ENCODE data around the gene ZNF148. TPM values are rescaled to one million over a fixed set of nuclear protein-coding genes. Genes with fewer than 3 reads are reported as not detected.

ZNF148 gene
- total and polyA plus RNA-seq, 8 donors = 2.1 to 31.2 (median 17.1) TPM

GRCh38 chr3:125240496-125240895 lies 134.6 kb downstream of the ZNF148 start:
- Histone ChIP-seq H3K27ac (no peak overlapping the region), H3K4me1 (no peaks in the 10 kb centered on the region)
- TF ChIP-seq CTCF (IDR thresholded peaks at IDR 0.05) = no peak

GRCh38 chr3:125239266-125239665 lies 135.9 kb downstream of the ZNF148 start:
- WGBS, 2 donors = 75 to 84% methylated on average over 3 of the region's 3 CpGs
- Histone ChIP-seq H3K4me3 (no peak overlapping the region), H3K4me1 (no peaks in the 10 kb centered on the region), H3K27ac (no peak overlapping the region), H3K36me3 (no peaks in the 10 kb centered on the region), H3K9me3 (no peaks in the 10 kb centered on the region), H3K27me3 (no peaks in the 10 kb centered on the region)
- intact Hi-C loops (cut with DNase I) = no loop called here
- no peak for DNase-seq
- no peak for FAIRE-seq
- ATAC-seq = no peak
- TF ChIP-seq CTCF (IDR thresholded peaks at IDR 0.05) = no peak

More at GRCh38 chr3:125240496-125240895, 134.6 kb downstream of the ZNF148 start:
- Histone ChIP-seq H3K27me3 (no peaks in the 10 kb centered on the region), H3K36me3 (no peaks in the 10 kb centered on the region), H3K4me3 (no peak overlapping the region), H3K9me3 (no peaks in the 10 kb centered on the region)
- no peak for ATAC-seq
- DNase-seq = no peak
- WGBS, 2 donors = 64% methylated on average over 4 of the region's 4 CpGs
- FAIRE-seq = no peak
- intact Hi-C loops (cut with DNase I) = no loop called here

GRCh38 chr3:125238759-125239158 lies 136.4 kb downstream of the ZNF148 start:
- WGBS, 2 donors = 94 to 96% methylated on average over 3 of the region's 3 CpGs
- FAIRE-seq (no peak), DNase-seq (no peak), ATAC-seq (no peak)
- H3K4me1 ChIP-seq = no peaks in the 10 kb centered on the region
- intact Hi-C loops (cut with DNase I) = no loop called here
- H3K27me3 ChIP-seq = no peaks in the 10 kb centered on the region
- H3K9me3 ChIP-seq = no peaks in the 10 kb centered on the region
- H3K27ac ChIP-seq = no peak overlapping the region
- no peak for TF ChIP-seq CTCF (IDR thresholded peaks at IDR 0.05)
- H3K4me3 ChIP-seq = no peak overlapping the region
- no peaks in the 10 kb centered on the region for H3K36me3 ChIP-seq

- H3K4me1 ChIP-seq = no peaks in the 10 kb centered on the region
- TF ChIP-seq CTCF (IDR thresholded peaks at IDR 0.05) = no peak
- H3K36me3 ChIP-seq = peaks cover 0 to 9% (median 0%) of the 10 kb centered on the region in 3 donors
- FAIRE-seq (no peak), ATAC-seq (peak in 1 of 4 donors; percentile 27), DNase-seq (no peak)
- whole genome bisulfite sequencing, 2 donors = 94 to 97% methylated on average over 6 of the region's 6 CpGs
- intact Hi-C loops (cut with DNase I) = no loop called here
- no peaks in the 10 kb centered on the region for H3K9me3 ChIP-seq
- no peak overlapping the region for H3K4me3 ChIP-seq
- no peak overlapping the region for H3K27ac ChIP-seq
- no peaks in the 10 kb centered on the region for H3K27me3 ChIP-seq
Measured at GRCh38 chr3:125236331-125236903, 138.7 kb downstream of the ZNF148 start.

- Histone ChIP-seq H3K27ac (no peak overlapping the region), H3K4me1 (no peaks in the 10 kb centered on the region), H3K9me3 (no peaks in the 10 kb centered on the region), H3K36me3 (peaks cover 0 to 9% (median 0%) of the 10 kb centered on the region in 3 donors), H3K27me3 (no peaks in the 10 kb centered on the region), H3K4me3 (no peak overlapping the region)
- ATAC-seq (no peak), FAIRE-seq (no peak), DNase-seq (no peak)
- no peak for TF ChIP-seq CTCF (IDR thresholded peaks at IDR 0.05)
- WGBS, 2 donors = 94% methylated on average over 1 of the region's 1 CpG
- intact Hi-C loops (cut with DNase I) = no loop called here
Measured at GRCh38 chr3:125234831-125235230, 140.3 kb downstream of the ZNF148 start.

Measured in pancreas (tissue), 10 donors.